ENCODE results near the gene CDC42BPA. TPM values are rescaled to one million over a fixed set of nuclear protein-coding genes. Genes with fewer than 3 reads are reported as not detected.

The CDC42BPA gene
- total and polyA plus RNA-seq, 2 donors (not counting 3 experiments of a cell fraction or from before 2014, with no cell fraction given) = 26.1 to 92.6 TPM

DNA sequence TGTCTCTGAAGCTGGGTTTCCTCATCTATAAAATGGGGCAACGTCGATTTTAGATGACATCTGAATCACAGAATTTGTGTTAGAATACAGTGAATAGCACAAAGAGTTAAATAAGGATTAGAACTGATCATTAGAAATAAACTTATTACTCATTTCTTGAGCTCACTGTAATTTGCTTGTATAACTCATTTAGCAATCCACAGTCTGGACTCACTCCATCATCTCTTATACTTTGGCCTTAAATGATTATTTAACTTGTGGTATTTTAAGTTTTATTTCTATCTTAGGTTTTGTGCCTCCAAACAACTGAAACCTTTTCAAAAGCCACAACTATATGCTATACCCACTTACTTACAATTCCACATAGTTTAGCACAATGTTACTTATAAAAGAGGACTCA lies 128.0 kb downstream of the CDC42BPA start:
- FAIRE-seq = no peak
- no peak overlapping the region for H2AFZ ChIP-seq (ENCODE audit: low read depth, low read length)
- dilution Hi-C loops (cut with MboI; ENCODE audit: extremely low pct_ligation_motif_present, low sequenced_read_pairs) (no loop called here), intact Hi-C loops (cut with micrococcal nuclease) (no loop called here)
- H3K9ac ChIP-seq (replicated peaks; ENCODE audit: extremely low read depth, insufficient read depth, low read length) = no peak overlapping the region
- no peaks in the 10 kb centered on the region for H3K27me3 ChIP-seq (ENCODE audit: control insufficient read depth in 2 of 2, insufficient read depth in 2 of 2, low read length in 2 of 2)
- H3K9me3 ChIP-seq (replicated peaks; ENCODE audit: control insufficient read depth, insufficient read depth, low read length) = no peaks in the 10 kb centered on the region
- H4K20me1 ChIP-seq (replicated peaks; ENCODE audit: control insufficient read depth, extremely low read depth, insufficient read depth, low read length) = peaks cover 12% of the 10 kb centered on the region
- CTCF ChIA-PET = no interaction called here
- H3K4me1 ChIP-seq (ENCODE audit: control insufficient read depth, extremely low read depth, insufficient read depth, low read length) = no peaks in the 10 kb centered on the region
- no peak overlapping the region for H3K27ac ChIP-seq (ENCODE audit: insufficient read depth, low read depth, low read length)
- peaks cover 57% of the 10 kb centered on the region for H3K79me2 ChIP-seq (ENCODE audit: control insufficient read depth, insufficient read depth, low read length)
- no peak overlapping the region for H3K4me3 ChIP-seq (replicated peaks in 1 of 3; ENCODE audit: insufficient read depth in 1 of 3, low read depth in 1 of 3, low read length in 3 of 3)
- no peak for TF ChIP-seq POLR2A (IDR thresholded peaks at IDR 0.05; ENCODE audit: low read depth, low read length)
- TF ChIP-seq, protein P1, sequence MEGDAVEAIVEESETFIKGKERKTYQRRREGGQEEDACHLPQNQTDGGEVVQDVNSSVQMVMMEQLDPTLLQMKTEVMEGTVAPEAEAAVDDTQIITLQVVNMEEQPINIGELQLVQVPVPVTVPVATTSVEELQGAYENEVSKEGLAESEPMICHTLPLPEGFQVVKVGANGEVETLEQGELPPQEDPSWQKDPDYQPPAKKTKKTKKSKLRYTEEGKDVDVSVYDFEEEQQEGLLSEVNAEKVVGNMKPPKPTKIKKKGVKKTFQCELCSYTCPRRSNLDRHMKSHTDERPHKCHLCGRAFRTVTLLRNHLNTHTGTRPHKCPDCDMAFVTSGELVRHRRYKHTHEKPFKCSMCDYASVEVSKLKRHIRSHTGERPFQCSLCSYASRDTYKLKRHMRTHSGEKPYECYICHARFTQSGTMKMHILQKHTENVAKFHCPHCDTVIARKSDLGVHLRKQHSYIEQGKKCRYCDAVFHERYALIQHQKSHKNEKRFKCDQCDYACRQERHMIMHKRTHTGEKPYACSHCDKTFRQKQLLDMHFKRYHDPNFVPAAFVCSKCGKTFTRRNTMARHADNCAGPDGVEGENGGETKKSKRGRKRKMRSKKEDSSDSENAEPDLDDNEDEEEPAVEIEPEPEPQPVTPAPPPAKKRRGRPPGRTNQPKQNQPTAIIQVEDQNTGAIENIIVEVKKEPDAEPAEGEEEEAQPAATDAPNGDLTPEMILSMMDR (IDR thresholded peaks at IDR 0.05; ENCODE audit: extremely low read depth in 1 of 2, insufficient read depth in 1 of 2, low read depth in 1 of 2, low read length in 2 of 2) = no peak
- no peak for TF ChIP-seq GATA2 (IDR thresholded peaks at IDR 0.05; ENCODE audit: insufficient read depth, insufficient read length, low read depth, low read length)
- TF ChIP-seq, protein P2, sequence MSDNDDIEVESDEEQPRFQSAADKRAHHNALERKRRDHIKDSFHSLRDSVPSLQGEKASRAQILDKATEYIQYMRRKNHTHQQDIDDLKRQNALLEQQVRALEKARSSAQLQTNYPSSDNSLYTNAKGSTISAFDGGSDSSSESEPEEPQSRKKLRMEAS (IDR thresholded peaks at IDR 0.05; ENCODE audit: insufficient read depth, insufficient read length) = no peak
- no peak for TF ChIP-seq EZH2 (IDR thresholded peaks at IDR 0.05; ENCODE audit: borderline replicate concordance, low read depth, low read length, severe bottlenecking)
- TF ChIP-seq POLR2AphosphoS5 (IDR thresholded peaks at IDR 0.05; ENCODE audit: insufficient read depth, low read depth, low read length) = no peak
- TF ChIP-seq JUN (IDR thresholded peaks at IDR 0.05; ENCODE audit: borderline replicate concordance, insufficient read depth, insufficient read length, low read depth) = no peak
- TF ChIP-seq FOS (IDR thresholded peaks at IDR 0.05; ENCODE audit: borderline replicate concordance, insufficient read depth, low read length) = no peak
- TF ChIP-seq MYC (IDR thresholded peaks at IDR 0.05; ENCODE audit: low read depth, low read length) = no peak
- H3K9me1 ChIP-seq (replicated peaks; ENCODE audit: control insufficient read depth, extremely low read depth, insufficient read depth, low read length) = no peaks in the 10 kb centered on the region
- H3K36me3 ChIP-seq (ENCODE audit: control insufficient read depth in 2 of 2, extremely low read depth in 1 of 2, insufficient read depth in 2 of 2, low read length in 2 of 2) = peaks cover 2 to 4% of the 10 kb centered on the region in 2 experiments
- POLR2A ChIA-PET = no interaction called here
- DNase-seq (ENCODE audit: low read depth, low spot score) = no peak
- H3K4me2 ChIP-seq (ENCODE audit: insufficient read depth, low read length) = no peak overlapping the region
- no TSS peak for BruUV-seq (replicated peaks)

Data from endothelial cell of umbilical vein (primary cell).